MM.1S (cell line): ENCODE results near the gene GLCE.
"Not testable (repeated sequence)": the region's sequence is repeated elsewhere in the genome, so short reads cannot be mapped to it uniquely, and the experiment has no call there.

ENCODE experiments used
- DNase-seq: peaks from one replicate; pipeline ENCODE4 v3.0.0-alpha.2; 2015
- H2AFZ ChIP-seq: fragments of 300-600 bp; sonication (generic); 2 replicates; pipeline ENCODE4 v1.6.0; 2016; ENCODE audit warnings: antibody characterized with exemption, low read length
- H3F3A ChIP-seq: fragments of 300-600 bp; sonication (generic); 2 replicates; pipeline ENCODE4 v1.6.1; 2016; ENCODE audit warnings: mild to moderate bottlenecking, antibody characterized with exemption, low read length, moderate library complexity, mixed read lengths; ENCODE audit not compliant: insufficient read depth
- H3K27ac ChIP-seq: fragments of 300-600 bp; sonication (generic); 2 replicates; pipeline ENCODE4 v1.5.1; 2016; ENCODE audit warnings: mild to moderate bottlenecking, low read length
- H3K27me3 ChIP-seq: fragments of 300-600 bp; sonication (generic); replicated peaks from 2 replicates; pipeline ENCODE4 v1.6.0; 2016; ENCODE audit warnings: low read length; ENCODE audit not compliant: insufficient read depth
- H3K36me3 ChIP-seq: fragments of 300-600 bp; sonication (generic); replicated peaks from 2 replicates; pipeline ENCODE4 v1.6.1; 2016; ENCODE audit warnings: mild to moderate bottlenecking, low read length, mixed read lengths; ENCODE audit not compliant: insufficient read depth
- H3K4me1 ChIP-seq: fragments of 300-600 bp; sonication (generic); 2 replicates; pipeline ENCODE4 v1.6.1; 2016; ENCODE audit warnings: low read length, mixed read lengths
- H3K4me2 ChIP-seq: fragments of 300-600 bp; sonication (generic); 2 replicates; pipeline ENCODE4 v1.6.0; 2016; ENCODE audit warnings: low read depth, low read length
- H3K4me3 ChIP-seq: fragments of 300-600 bp; sonication (generic); 2 replicates; pipeline ENCODE4 v1.5.1; 2016; ENCODE audit warnings: low read length, mixed read lengths
- H3K79me2 ChIP-seq: fragments of 300-600 bp; sonication (generic); 2 replicates; pipeline ENCODE4 v1.6.1; 2016; ENCODE audit warnings: mixed run types, low read length, mixed read lengths
- H3K9ac ChIP-seq: fragments of 300-600 bp; sonication (generic); 2 replicates; pipeline ENCODE4 v1.6.1; 2016; ENCODE audit warnings: low read length, mixed read lengths
- H3K9me2 ChIP-seq: fragments of 300-600 bp; sonication (generic); replicated peaks from 2 replicates; pipeline ENCODE4 v1.6.1; 2016; ENCODE audit warnings: mild to moderate bottlenecking, low read length, mixed read lengths; ENCODE audit not compliant: insufficient read depth
- H3K9me3 ChIP-seq: fragments of 300-600 bp; sonication (generic); replicated peaks from 2 replicates; pipeline ENCODE4 v1.6.1; 2016; ENCODE audit warnings: mild to moderate bottlenecking, low read length, mixed read lengths; ENCODE audit not compliant: insufficient read depth
- H4K20me1 ChIP-seq: fragments of 300-600 bp; sonication (generic); 2 replicates; pipeline ENCODE4 v1.6.1; 2016; ENCODE audit warnings: mild to moderate bottlenecking, low read length, moderate library complexity, mixed read lengths; ENCODE audit not compliant: insufficient read depth
- EZH2 ChIP-seq: fragments of 300-600 bp; sonication (generic); optimal IDR thresholded peaks from 2 replicates; pipeline ENCODE3; 2017; ENCODE audit warnings: low read depth, mild to moderate bottlenecking, antibody characterized with exemption, low read length, mixed read lengths
- EZH2phosphoT487 ChIP-seq: fragments of 300-600 bp; sonication (generic); IDR thresholded peaks from 2 replicates; pipeline ENCODE4 v1.6.1; 2018; ENCODE audit warnings: antibody characterized with exemption, low read length
- TF ChIP-seq, protein P1 (sequence below): fragments of 300-600 bp; sonication (generic); IDR thresholded peaks from 2 replicates; pipeline ENCODE4 v1.5.1; 2016; ENCODE audit warnings: antibody characterized with exemption, low read length, mixed read lengths

Gene GLCE

DNA sequence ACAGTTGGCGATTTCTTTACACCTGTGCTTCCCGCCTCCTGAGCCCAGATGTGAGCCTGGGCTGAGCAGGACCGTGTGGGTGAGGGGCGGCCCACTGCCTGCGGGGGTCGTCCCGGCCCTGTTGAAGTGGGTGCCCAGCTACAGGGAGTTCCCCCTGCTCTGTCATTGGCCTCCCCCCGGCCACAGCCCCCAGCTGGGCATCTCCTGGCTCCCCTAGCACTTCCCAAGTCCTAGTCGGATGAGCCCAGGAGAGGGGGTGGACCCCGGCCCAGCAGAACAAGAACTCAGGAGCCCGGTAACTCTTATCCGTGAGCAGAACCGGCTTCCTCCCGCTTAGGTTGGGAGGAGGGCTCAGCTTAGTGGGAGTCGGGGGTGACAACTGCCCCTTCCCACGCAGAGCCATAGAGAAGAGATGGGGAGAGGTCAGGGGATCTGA lies 139.0 kb downstream of the GLCE start:
- no peaks in the 10 kb centered on the region for H4K20me1 ChIP-seq
- H3K36me3 ChIP-seq = no peaks in the 10 kb centered on the region
- H3K4me2 ChIP-seq = peak overlapping the region; percentile 49; the same call in 1 of the 2 replicates
- H3K4me3 ChIP-seq = peak overlapping the region; percentile 43; the same call in 1 of the 2 replicates
- no peak for TF ChIP-seq EZH2phosphoT487
- H3K27me3 ChIP-seq = peaks cover 13% of the 10 kb centered on the region; the same call in 1 of the 2 replicates
- H3K9me2 ChIP-seq = no peaks in the 10 kb centered on the region
- H3K9me3 ChIP-seq = no peaks in the 10 kb centered on the region
- H2AFZ ChIP-seq = no peak overlapping the region
- H3K9ac ChIP-seq = no peak overlapping the region
- H3K4me1 ChIP-seq = no peaks in the 10 kb centered on the region
- no peaks in the 10 kb centered on the region for H3F3A ChIP-seq
- no peak overlapping the region for H3K27ac ChIP-seq
- DNase-seq = no peak
- H3K79me2 ChIP-seq = no peaks in the 10 kb centered on the region

DNA sequence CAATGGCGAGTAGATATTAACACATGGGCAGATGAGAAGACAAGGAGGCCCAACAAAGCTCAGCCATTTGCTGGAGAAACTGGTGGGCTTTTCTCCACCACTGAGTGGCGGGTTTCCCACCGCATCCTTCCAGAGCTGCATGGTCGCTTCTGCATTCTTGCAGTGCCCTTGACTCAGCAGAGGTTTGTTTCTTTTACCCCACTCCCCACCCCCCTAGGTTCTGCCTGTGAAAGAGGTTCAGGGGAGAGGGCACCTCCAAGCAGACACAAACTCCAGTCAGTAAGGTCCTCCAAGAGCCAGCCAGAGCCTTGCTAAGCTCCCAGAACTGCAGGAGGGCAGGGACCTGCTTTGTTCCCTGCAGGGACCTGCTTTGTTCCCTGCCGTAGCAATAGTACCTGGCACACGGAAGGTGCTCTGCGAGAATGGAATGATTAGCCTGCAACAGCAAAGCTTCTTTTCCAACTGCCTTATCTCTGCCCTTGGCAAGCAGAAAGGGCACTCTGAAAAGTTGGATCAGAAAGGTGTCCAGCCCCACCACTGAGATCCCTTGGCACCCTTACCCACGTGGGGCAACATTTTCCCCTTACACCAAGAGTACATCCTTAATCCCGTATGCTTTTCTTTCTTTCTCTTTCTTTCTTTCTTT lies 139.6 kb downstream of the GLCE start:
- Histone ChIP-seq H3K4me1 (no peaks in the 10 kb centered on the region), H3K4me2 (no peak overlapping the region), H3K9me2 (no peaks in the 10 kb centered on the region), H3K27ac (no peak overlapping the region), H3K36me3 (no peaks in the 10 kb centered on the region), H4K20me1 (no peaks in the 10 kb centered on the region), H2AFZ (no peak overlapping the region), H3K9me3 (no peaks in the 10 kb centered on the region), H3F3A (no peaks in the 10 kb centered on the region), H3K4me3 (no peak overlapping the region), H3K79me2 (no peaks in the 10 kb centered on the region), H3K27me3 (peaks cover 13% of the 10 kb centered on the region; the same call in 1 of the 2 replicates), H3K9ac (no peak overlapping the region)
- TF ChIP-seq, protein P1, sequence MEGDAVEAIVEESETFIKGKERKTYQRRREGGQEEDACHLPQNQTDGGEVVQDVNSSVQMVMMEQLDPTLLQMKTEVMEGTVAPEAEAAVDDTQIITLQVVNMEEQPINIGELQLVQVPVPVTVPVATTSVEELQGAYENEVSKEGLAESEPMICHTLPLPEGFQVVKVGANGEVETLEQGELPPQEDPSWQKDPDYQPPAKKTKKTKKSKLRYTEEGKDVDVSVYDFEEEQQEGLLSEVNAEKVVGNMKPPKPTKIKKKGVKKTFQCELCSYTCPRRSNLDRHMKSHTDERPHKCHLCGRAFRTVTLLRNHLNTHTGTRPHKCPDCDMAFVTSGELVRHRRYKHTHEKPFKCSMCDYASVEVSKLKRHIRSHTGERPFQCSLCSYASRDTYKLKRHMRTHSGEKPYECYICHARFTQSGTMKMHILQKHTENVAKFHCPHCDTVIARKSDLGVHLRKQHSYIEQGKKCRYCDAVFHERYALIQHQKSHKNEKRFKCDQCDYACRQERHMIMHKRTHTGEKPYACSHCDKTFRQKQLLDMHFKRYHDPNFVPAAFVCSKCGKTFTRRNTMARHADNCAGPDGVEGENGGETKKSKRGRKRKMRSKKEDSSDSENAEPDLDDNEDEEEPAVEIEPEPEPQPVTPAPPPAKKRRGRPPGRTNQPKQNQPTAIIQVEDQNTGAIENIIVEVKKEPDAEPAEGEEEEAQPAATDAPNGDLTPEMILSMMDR = no peak
- no peak for TF ChIP-seq EZH2phosphoT487
- no peak for TF ChIP-seq EZH2
- no peak for DNase-seq

DNA sequence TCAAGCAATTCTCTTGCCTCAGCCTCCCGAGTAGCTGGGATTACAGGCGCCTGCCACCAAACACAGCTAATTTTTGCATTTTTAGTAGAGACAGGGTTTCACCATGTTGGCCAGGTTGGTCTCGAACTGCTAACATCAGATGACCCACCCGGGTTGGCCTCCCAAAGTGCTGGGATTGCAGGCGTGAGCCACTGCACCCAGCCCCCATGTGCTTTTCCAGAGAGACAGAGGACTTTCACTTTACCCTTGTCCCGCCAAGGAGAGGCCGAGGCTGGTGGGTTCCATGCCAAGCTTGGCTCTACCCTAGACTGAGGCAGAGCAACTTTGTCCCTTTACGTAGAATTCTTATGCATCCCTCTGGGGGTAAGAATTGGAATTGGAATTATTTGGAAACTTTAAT lies 140.7 kb downstream of the GLCE start:
- not testable (repeated sequence) for H3K27ac ChIP-seq, H3K4me1 ChIP-seq, H3K9me3 ChIP-seq, H3K36me3 ChIP-seq, H3K79me2 ChIP-seq, H3K4me2 ChIP-seq, H3K9me2 ChIP-seq, DNase-seq, H2AFZ ChIP-seq, H3K9ac ChIP-seq, H3F3A ChIP-seq, H4K20me1 ChIP-seq, H3K4me3 ChIP-seq
- H3K27me3 ChIP-seq = peaks cover 13% of the 10 kb centered on the region; the same call in 1 of the 2 replicates

DNA sequence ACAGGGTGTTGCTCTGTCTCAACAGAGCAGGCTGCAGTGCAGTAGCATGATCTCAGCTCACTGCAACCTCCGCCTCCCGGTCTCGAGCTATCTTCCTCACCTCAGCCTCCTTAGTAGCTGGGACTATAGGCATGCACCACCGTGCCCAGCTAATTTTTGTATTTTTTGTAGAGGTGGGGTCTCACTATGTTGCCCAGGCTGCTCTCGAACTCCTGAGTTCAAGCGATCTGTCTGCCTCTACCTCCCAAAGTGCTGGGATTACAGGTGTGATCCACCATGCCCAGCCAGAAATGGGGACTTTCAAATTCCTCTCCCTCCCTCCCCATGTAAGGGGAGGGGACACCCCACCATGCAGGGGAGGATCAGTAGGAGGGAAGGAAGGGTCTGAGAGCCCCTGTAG lies 141.7 kb downstream of the GLCE start:
- H3F3A ChIP-seq, H3K9ac ChIP-seq, H3K9me2 ChIP-seq, H3K27ac ChIP-seq, H3K79me2 ChIP-seq, H3K4me3 ChIP-seq, DNase-seq, H3K36me3 ChIP-seq, H2AFZ ChIP-seq, H3K9me3 ChIP-seq, H3K4me1 ChIP-seq, H4K20me1 ChIP-seq, H3K4me2 ChIP-seq: not testable (repeated sequence)
- H3K27me3 ChIP-seq = peaks cover 13% of the 10 kb centered on the region; the same call in 1 of the 2 replicates

DNA sequence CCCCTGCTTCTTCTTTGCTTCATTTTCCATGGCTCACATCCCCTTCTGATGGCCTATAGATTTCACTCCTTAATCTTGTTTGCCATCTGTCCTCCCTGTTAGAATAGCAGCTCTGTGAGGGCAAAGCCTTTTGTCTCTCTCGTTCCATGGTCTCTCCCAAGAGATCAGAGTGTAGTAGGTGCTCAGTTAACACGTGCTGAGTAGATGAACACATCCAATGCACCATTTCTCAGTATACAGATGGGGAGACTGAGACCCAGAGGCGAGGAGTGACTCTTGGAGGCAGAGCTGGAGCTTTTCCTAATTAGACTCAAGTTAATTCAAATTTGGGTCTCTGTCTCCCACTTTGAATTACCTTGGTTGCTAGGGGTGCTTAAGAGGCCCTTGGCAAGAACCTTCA lies 142.5 kb downstream of the GLCE start:
- no peak overlapping the region for H3K27ac ChIP-seq
- no peaks in the 10 kb centered on the region for H3K9me2 ChIP-seq
- no peak overlapping the region for H3K9ac ChIP-seq
- H3K9me3 ChIP-seq = no peaks in the 10 kb centered on the region
- H3K4me2 ChIP-seq = no peak overlapping the region
- H3K27me3 ChIP-seq = peaks cover 13% of the 10 kb centered on the region; the same call in 1 of the 2 replicates
- no peak overlapping the region for H2AFZ ChIP-seq
- DNase-seq = no peak
- H3F3A ChIP-seq = no peaks in the 10 kb centered on the region
- no peaks in the 10 kb centered on the region for H3K4me1 ChIP-seq
- no peak overlapping the region for H3K4me3 ChIP-seq
- no peak for TF ChIP-seq EZH2phosphoT487
- H3K79me2 ChIP-seq = no peaks in the 10 kb centered on the region
- H3K36me3 ChIP-seq = no peaks in the 10 kb centered on the region
- no peaks in the 10 kb centered on the region for H4K20me1 ChIP-seq
